HG03103 (cell line): Measurements from ENCODE around the gene ADGRF3.
"Not testable (repeated sequence)": the region's sequence is repeated elsewhere in the genome, so short reads cannot be mapped to it uniquely, and the experiment has no call there.

Experiments used
- ATAC-seq: cut with Tn5 transposase; IDR thresholded peaks from one replicate; pipeline ENCODE4 v1.9.1; 2021; ENCODE audit warnings: low read depth; ENCODE audit not compliant: unreplicated experiment

The ADGRF3 gene

GRCh38 chr2:26284132-26284531 is 62.5 kb downstream of the ADGRF3 start:
- ATAC-seq: no peak

- no peak for ATAC-seq
These were observed 63.0 kb downstream of the ADGRF3 start for GRCh38 chr2:26283606-26284005.

GRCh38 chr2:26281226-26281625 is 65.4 kb downstream of the ADGRF3 start:
- ATAC-seq: no peak

- no peak for ATAC-seq
These were observed 66.7 kb downstream of the ADGRF3 start for GRCh38 chr2:26279886-26280285.

- ATAC-seq: no peak
These were observed 69.9 kb downstream of the ADGRF3 start for GRCh38 chr2:26276484-26277227.

GRCh38 chr2:26274058-26274613 is 72.5 kb downstream of the ADGRF3 start:
- ATAC-seq: no peak

- ATAC-seq: no peak
These were observed 73.1 kb downstream of the ADGRF3 start for GRCh38 chr2:26273501-26273900.

- ATAC-seq: no peak
These were observed 76.2 kb downstream of the ADGRF3 start for GRCh38 chr2:26270373-26270772.

- ATAC-seq: no peak
These were observed 76.9 kb downstream of the ADGRF3 start for GRCh38 chr2:26269571-26270158.

GRCh38 chr2:26268670-26269385 is 77.8 kb downstream of the ADGRF3 start:
- not testable (repeated sequence) for ATAC-seq

- no peak for ATAC-seq
These were observed 78.4 kb downstream of the ADGRF3 start for GRCh38 chr2:26268213-26268612.

GRCh38 chr2:26258836-26259235 is 87.8 kb downstream of the ADGRF3 start:
- not testable (repeated sequence) for ATAC-seq
